ENCODE results near the gene TMX2.

DNA sequence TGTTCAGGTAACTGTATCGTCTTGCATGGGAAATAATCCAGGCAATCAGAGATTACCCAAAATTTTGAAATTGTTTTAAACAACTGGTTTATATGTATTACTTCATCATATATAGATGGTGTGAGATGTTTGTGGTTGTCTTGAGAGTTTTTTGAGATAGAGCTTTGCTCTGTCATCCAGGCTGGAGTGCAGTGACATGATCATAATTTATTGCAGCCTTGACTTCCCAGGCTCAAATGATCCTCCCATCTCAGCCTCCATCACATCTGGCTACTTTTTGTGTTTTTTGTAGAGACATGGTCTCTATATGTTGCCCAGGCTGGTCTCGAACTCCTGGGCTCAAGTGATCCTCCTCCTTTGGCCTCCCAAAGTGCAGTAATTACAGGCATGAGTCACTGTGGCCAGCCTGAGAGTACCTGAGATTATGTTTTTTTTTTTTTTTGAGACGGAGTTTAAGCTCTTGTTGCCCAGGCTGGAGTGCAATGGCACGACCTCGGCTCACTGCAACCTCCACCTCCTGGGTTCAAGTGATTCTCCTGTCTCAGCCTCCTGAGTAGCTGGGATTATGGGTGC is 60.7 kb downstream of the TMX2 start:
- TF ChIP-seq, protein P1, sequence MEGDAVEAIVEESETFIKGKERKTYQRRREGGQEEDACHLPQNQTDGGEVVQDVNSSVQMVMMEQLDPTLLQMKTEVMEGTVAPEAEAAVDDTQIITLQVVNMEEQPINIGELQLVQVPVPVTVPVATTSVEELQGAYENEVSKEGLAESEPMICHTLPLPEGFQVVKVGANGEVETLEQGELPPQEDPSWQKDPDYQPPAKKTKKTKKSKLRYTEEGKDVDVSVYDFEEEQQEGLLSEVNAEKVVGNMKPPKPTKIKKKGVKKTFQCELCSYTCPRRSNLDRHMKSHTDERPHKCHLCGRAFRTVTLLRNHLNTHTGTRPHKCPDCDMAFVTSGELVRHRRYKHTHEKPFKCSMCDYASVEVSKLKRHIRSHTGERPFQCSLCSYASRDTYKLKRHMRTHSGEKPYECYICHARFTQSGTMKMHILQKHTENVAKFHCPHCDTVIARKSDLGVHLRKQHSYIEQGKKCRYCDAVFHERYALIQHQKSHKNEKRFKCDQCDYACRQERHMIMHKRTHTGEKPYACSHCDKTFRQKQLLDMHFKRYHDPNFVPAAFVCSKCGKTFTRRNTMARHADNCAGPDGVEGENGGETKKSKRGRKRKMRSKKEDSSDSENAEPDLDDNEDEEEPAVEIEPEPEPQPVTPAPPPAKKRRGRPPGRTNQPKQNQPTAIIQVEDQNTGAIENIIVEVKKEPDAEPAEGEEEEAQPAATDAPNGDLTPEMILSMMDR (conservative IDR thresholded peaks at IDR 0.05; ENCODE audit: low read length) = no peak
- no peak for TF ChIP-seq EZH2phosphoT487 (IDR thresholded peaks at IDR 0.05; ENCODE audit: borderline replicate concordance, low read depth, low read length)
